Thymus (tissue), 14 donors: Measurements from ENCODE around the gene EMILIN1. TPM values are rescaled to one million over a fixed set of nuclear protein-coding genes. Genes with fewer than 3 reads are reported as not detected.

Experiments used
- DNase-seq, 9 donors: peaks; one replicate each; pipeline ENCODE4 v3.0.0-alpha.2; 2013; ENCODE audit warnings: low spot score in 9 of 9, low read depth in 6 of 9, missing footprints in 1 of 9
- H3K27ac ChIP-seq, 2 donors: one replicate each; pipeline ENCODE4 v1.5.1; 2013; ENCODE audit warnings: control low read depth in 1 of 2, low read depth in 1 of 2, low read length in 1 of 2, mild to moderate bottlenecking in 1 of 2, moderate library complexity in 1 of 2
- H3K27me3 ChIP-seq, 2 donors: one replicate each; pipeline ENCODE4 v1.5.1; 2013; ENCODE audit warnings: low read length in 1 of 2; ENCODE audit not compliant: control insufficient read depth in 2 of 2, insufficient read depth in 1 of 2
- H3K36me3 ChIP-seq, 2 donors: one replicate each; pipeline ENCODE4 v1.5.1; 2013; ENCODE audit warnings: low read length in 1 of 2, mild to moderate bottlenecking in 1 of 2, moderate library complexity in 1 of 2; ENCODE audit not compliant: control insufficient read depth in 2 of 2, insufficient read depth in 2 of 2
- H3K4me1 ChIP-seq, 2 donors: one replicate each; pipeline ENCODE4 v1.5.1; 2013; ENCODE audit warnings: low read length in 2 of 2; ENCODE audit not compliant: control insufficient read depth in 2 of 2, insufficient read depth in 2 of 2
- H3K4me3 ChIP-seq, 2 donors: one replicate each; pipeline ENCODE4 v1.5.1; 2013; ENCODE audit warnings: low read length in 2 of 2, control low read depth in 1 of 2, mild to moderate bottlenecking in 1 of 2
- H3K9me3 ChIP-seq, 2 donors: one replicate each; pipeline ENCODE4 v1.5.1; 2013; ENCODE audit warnings: low read length in 1 of 2, mild to moderate bottlenecking in 1 of 2; ENCODE audit not compliant: control insufficient read depth in 2 of 2, insufficient read depth in 1 of 2
- WGBS: extraction: QIAGEN DNeasy Blood & Tissue Kit; methylation state at CpG from one replicate; pipeline ENCODE4 v1.1.7; 2013; 5-methylcytosine and 5-hydroxymethylcytosine counted together
- long read RNA-seq, 10 donors: transcript quantifications; one replicate each; lab custom pipeline, GENCODE V29; 2026
- polyA plus RNA-seq: library from polyadenylated mRNA; stranded (reverse); fragments of 200-250 nt; gene quantifications from one replicate; pipeline ENCODE4 v1.2.3, GENCODE V29; 2013
- total RNA-seq: library from RNA; stranded (reverse); fragments of 120-200 nt; gene quantifications from one replicate; pipeline ENCODE4 v1.2.4, GENCODE V29; 2013
- donor health status: healthy.

Gene EMILIN1
- total RNA-seq (9.2 TPM), polyA plus RNA-seq (8.9 TPM)
- long read RNA-seq, donor 1: 0 reads
- long read RNA-seq, donor 2, partial matches to known transcripts: 0 of 3 reads
- long read RNA-seq, donor 2, other reads (novel, unspliced or antisense): 0 of 3 reads
- long read RNA-seq, donor 3: 0 reads
- long read RNA-seq, donor 4: 0 reads
- long read RNA-seq, donor 5, partial matches to known transcripts: 5 of 9 reads
- long read RNA-seq, donor 5, other reads (novel, unspliced or antisense): 0 of 9 reads
- long read RNA-seq, donor 6, partial matches to known transcripts: 0 of 2 reads
- long read RNA-seq, donor 6, other reads (novel, unspliced or antisense): 0 of 2 reads
- long read RNA-seq, donor 7: 0 reads
- long read RNA-seq, donor 8, partial matches to known transcripts: 0 of 1 reads
- long read RNA-seq, donor 8, other reads (novel, unspliced or antisense): 0 of 1 reads
- long read RNA-seq, donor 9: 0 reads
- long read RNA-seq, donor 10, partial matches to known transcripts: 0 of 1 reads
- long read RNA-seq, donor 10, other reads (novel, unspliced or antisense): 0 of 1 reads

GRCh38 chr2:27078267-27079194 is at the start of gene EMILIN1:
EMILIN1 (plus strand) TSS chr2:27078615; CDS start chr2:27079066, 451 bp downstream.
- Histone ChIP-seq H3K9me3 (no peaks in the 10 kb centered on the region), H3K4me3 (peak within 1 kb of the TSS in 1 of 2 donors; percentile 19), H3K36me3 (no peaks in the 10 kb centered on the region), H3K27me3 (peaks cover 0 to 10% of the 10 kb centered on the region in 2 donors), H3K4me1 (peaks cover 20 to 79% of the 10 kb centered on the region in 2 donors), H3K27ac (peak within 1 kb of the TSS in 1 of 2 donors; percentile 36)
- DNase-seq: no peak
- 65% methylated on average over 41 of the region's 41 CpGs for whole genome bisulfite sequencing

GRCh38 chr2:27029051-27029450 is 49.4 kb upstream of the EMILIN1 start:
- H3K27me3 ChIP-seq: no peaks in the 10 kb centered on the region
- H3K4me3 ChIP-seq: no peak overlapping the region
- H3K4me1 ChIP-seq: peaks cover 9 to 16% of the 10 kb centered on the region in 2 donors
- H3K9me3 ChIP-seq: no peaks in the 10 kb centered on the region
- no peaks in the 10 kb centered on the region for H3K36me3 ChIP-seq
- H3K27ac ChIP-seq: no peak overlapping the region
- WGBS: 98% methylated on average over 2 of the region's 2 CpGs
- no peak for DNase-seq

GRCh38 chr2:27032495-27033252 is 45.7 kb upstream of the EMILIN1 start, which contains the start of gene TMEM214:
TMEM214 (plus strand) TSS chr2:27032965; CDS start chr2:27033016, 51 bp downstream.
- peak within 1 kb of the TSS in 1 of 2 donors; percentile 64 for H3K27ac ChIP-seq
- peaks cover 29 to 30% of the 10 kb centered on the region in 2 donors for H3K36me3 ChIP-seq
- no peaks in the 10 kb centered on the region for H3K27me3 ChIP-seq
- DNase-seq: peak; percentile 47 to 84 (median 67)
- H3K4me3 ChIP-seq: peak within 1 kb of the TSS; percentile 78 to 91
- peaks cover 10 to 19% of the 10 kb centered on the region in 2 donors for H3K4me1 ChIP-seq
- under 1% methylated on average over 76 of the region's 76 CpGs for WGBS
- no peaks in the 10 kb centered on the region for H3K9me3 ChIP-seq

- Histone ChIP-seq H3K27me3 (no peaks in the 10 kb centered on the region), H3K9me3 (no peaks in the 10 kb centered on the region), H3K27ac (peak overlapping the region in 1 of 2 donors; percentile 64), H3K36me3 (peaks cover 35 to 36% of the 10 kb centered on the region in 2 donors), H3K4me1 (peaks cover 10 to 19% of the 10 kb centered on the region in 2 donors), H3K4me3 (peak overlapping the region; percentile 78 to 91)
- 22% methylated on average over 11 of the region's 11 CpGs for WGBS
- no peak for DNase-seq
These were observed 45.1 kb upstream of the EMILIN1 start for GRCh38 chr2:27033253-27033852.

GRCh38 chr2:27038012-27038411 is 40.4 kb upstream of the EMILIN1 start:
- no peak overlapping the region for H3K4me3 ChIP-seq
- H3K36me3 ChIP-seq: peaks cover 68 to 76% of the 10 kb centered on the region in 2 donors
- H3K27me3 ChIP-seq: no peaks in the 10 kb centered on the region
- peaks cover 10 to 22% of the 10 kb centered on the region in 2 donors for H3K4me1 ChIP-seq
- H3K27ac ChIP-seq: no peak overlapping the region
- no peak for DNase-seq
- 98% methylated on average over 6 of the region's 6 CpGs for WGBS
- H3K9me3 ChIP-seq: no peaks in the 10 kb centered on the region

GRCh38 chr2:27038631-27039339 is 39.6 kb upstream of the EMILIN1 start:
- Histone ChIP-seq H3K4me1 (peaks cover 4 to 16% of the 10 kb centered on the region in 2 donors), H3K4me3 (no peak overlapping the region), H3K27ac (no peak overlapping the region), H3K9me3 (no peaks in the 10 kb centered on the region), H3K36me3 (peaks cover 68 to 76% of the 10 kb centered on the region in 2 donors), H3K27me3 (no peaks in the 10 kb centered on the region)
- 93% methylated on average over 17 of the region's 17 CpGs for WGBS
- DNase-seq: no peak

- Histone ChIP-seq H3K36me3 (peaks cover 68 to 76% of the 10 kb centered on the region in 2 donors), H3K27ac (no peak overlapping the region), H3K4me1 (peaks cover 0 to 10% of the 10 kb centered on the region in 2 donors), H3K27me3 (no peaks in the 10 kb centered on the region), H3K9me3 (no peaks in the 10 kb centered on the region), H3K4me3 (no peak overlapping the region)
- DNase-seq: no peak
- WGBS: 98% methylated on average over 6 of the region's 6 CpGs
These were observed 39.0 kb upstream of the EMILIN1 start for GRCh38 chr2:27039426-27039825.
